Pancreas (tissue), 10 donors: ENCODE results near the gene FCHO2. TPM values are rescaled to one million over a fixed set of nuclear protein-coding genes. Genes with fewer than 3 reads are reported as not detected.

Experiments
- ATAC-seq, 4 donors: fragments of 200-7000 bp; cut with Tn5 transposase; one replicate each; pipeline versions ENCODE4 v1.8.0 to v1.9.1; 2020; ENCODE audit warnings: mild to moderate bottlenecking in 4 of 4, moderate library complexity in 4 of 4
- DNase-seq, 6 donors: peaks; one replicate each; pipeline ENCODE4 v3.0.0-alpha.2; 2020
- FAIRE-seq: peaks from 2 replicates; lab custom pipeline; 2012; peaks lifted over from hg19 to GRCh38; lab: Jason Lieb, UNC
- H3K27ac ChIP-seq, 4 donors: fragments of 200-600 bp; sonication (generic); 1 replicate in 3 of 4; 2 replicates in 1 of 4; pipeline versions ENCODE4 v1.5.0 to v1.8.0; 2020
- H3K27me3 ChIP-seq, 4 donors: fragments of 200-600 bp; one replicate each; pipeline ENCODE4 v1.8.0; 2021
- H3K36me3 ChIP-seq, 3 donors: fragments of 200-600 bp; sonication (generic) in 1 of 3; one replicate each; pipeline versions ENCODE4 v1.5.0 to v1.8.0; 2020 to 2021
- H3K4me1 ChIP-seq, 3 donors: fragments of 200-600 bp; one replicate each; pipeline ENCODE4 v1.8.0; 2021
- H3K4me3 ChIP-seq, 4 donors: fragments of 200-600 bp; sonication (generic) in 2 of 4; one replicate each; pipeline versions ENCODE4 v1.5.0 to v1.8.0; 2020 to 2021
- H3K9me3 ChIP-seq, 4 donors: fragments of 200-600 bp; one replicate each; pipeline ENCODE4 v1.8.0; 2021
- CTCF ChIP-seq, 4 donors: fragments of 200-600 bp; sonication (generic) in 3 of 4; IDR thresholded peaks; one replicate each; pipeline versions ENCODE4 v1.5.0 to v1.8.0; 2021; ENCODE audit warnings: antibody characterized with exemption in 4 of 4
- WGBS, 2 donors: extraction: QIAGEN DNeasy Blood & Tissue Kit; methylation state at CpG; one replicate each; pipeline ENCODE4 v1.1.7; 2013; 5-methylcytosine and 5-hydroxymethylcytosine counted together
- intact Hi-C, 3 donors: fragments of 100-400 bp; cut with DNase I; formaldehyde crosslinking; loops; one replicate each; pipeline versions ENCODE4 v1.11.1 to v1.14.2; 2022
- polyA plus RNA-seq, 2 donors: library from polyadenylated mRNA; stranded (reverse); fragments of 200-250 nt; gene quantifications; one replicate each; pipeline ENCODE4 v1.2.3, GENCODE V29; 2013
- total RNA-seq, 6 donors: library from RNA; stranded (reverse); fragmentation: NEBNext Ultra II Directional in 4 of 6; extraction: Animal tissue kit (Norgen Biotek cat#: 25700) in 4 of 6; gene quantifications; one replicate each; pipeline versions ENCODE4 v1.2.1 to v1.2.4, GENCODE V29; 2021 to 2023
- donor health status: healthy with polysubstance abuse.
- donor health status: DM: no; HTN: no; CAD: no; lungs with moderate emphysema.
- donor health status: DM: no; HTN: no; CAD: no.
- donor health status: control.
- donor health status: control.
- donor health status: Bipolar disorder and iron deficiency.
- donor health status: DM: yes; HTN: yes; CAD: no.
- donor health status: DM: no; HTN: no; CAD: no.
- donor health status: DM: no; HTN: no; CAD: no.
- donor health status: DM: yes; HTN: yes; CAD: no.

The FCHO2 gene
- total and polyA plus RNA-seq, 8 donors, result 4.6 to 28.1 (median 12.5) TPM

- Histone ChIP-seq H3K4me1 (peaks cover 0 to 6% (median 2%) of the 10 kb centered on the region in 3 donors), H3K27ac (no peak overlapping the region), H3K4me3 (no peak overlapping the region), H3K9me3 (no peaks in the 10 kb centered on the region), H3K27me3 (no peaks in the 10 kb centered on the region), H3K36me3 (no peaks in the 10 kb centered on the region)
- no peak for ATAC-seq
- no peak for DNase-seq
- 81 to 83% methylated on average over 2 of the region's 2 CpGs for WGBS, 2 donors
- no peak for TF ChIP-seq CTCF (IDR thresholded peaks at IDR 0.05)
- no peak for FAIRE-seq
- intact Hi-C loops, result no loop called here
These were observed 160.7 kb downstream of the FCHO2 start for GRCh38 chr5:73116506-73116905.

- WGBS, 2 donors, result 85 to 93% methylated on average over 3 of the region's 3 CpGs
- Histone ChIP-seq H3K27me3 (no peaks in the 10 kb centered on the region), H3K27ac (no peak overlapping the region), H3K9me3 (no peaks in the 10 kb centered on the region), H3K36me3 (no peaks in the 10 kb centered on the region), H3K4me1 (peaks cover 0 to 6% (median 2%) of the 10 kb centered on the region in 3 donors), H3K4me3 (no peak overlapping the region)
- DNase-seq, result no peak
- ATAC-seq, result no peak
- intact Hi-C loops, result no loop called here
- no peak for TF ChIP-seq CTCF (IDR thresholded peaks at IDR 0.05)
- no peak for FAIRE-seq
These were observed 161.4 kb downstream of the FCHO2 start for GRCh38 chr5:73117088-73117740.

- no peak for TF ChIP-seq CTCF (IDR thresholded peaks at IDR 0.05)
- FAIRE-seq (no peak), ATAC-seq (peak; percentile 15 to 57 (median 38)), DNase-seq (peak in 2 of 6 donors; percentile 4 to 31)
- peaks cover 0 to 6% (median 2%) of the 10 kb centered on the region in 3 donors for H3K4me1 ChIP-seq
- 18 to 28% methylated on average over 5 of the region's 5 CpGs for WGBS, 2 donors
- no peak overlapping the region for H3K27ac ChIP-seq
- H3K9me3 ChIP-seq, result no peaks in the 10 kb centered on the region
- H3K4me3 ChIP-seq, result no peak overlapping the region
- intact Hi-C loops, result no loop called here
- no peaks in the 10 kb centered on the region for H3K36me3 ChIP-seq
- no peaks in the 10 kb centered on the region for H3K27me3 ChIP-seq
These were observed 162.6 kb downstream of the FCHO2 start for GRCh38 chr5:73118391-73118973.

- H3K4me1 ChIP-seq, result peaks cover 0 to 6% (median 2%) of the 10 kb centered on the region in 3 donors
- intact Hi-C loops, result no loop called here
- H3K36me3 ChIP-seq, result no peaks in the 10 kb centered on the region
- FAIRE-seq, result no peak
- DNase-seq, result peak in 3 of 6 donors; percentile 24 to 31 (median 27)
- H3K4me3 ChIP-seq, result no peak overlapping the region
- peak; percentile 27 to 60 (median 55) for ATAC-seq
- no peaks in the 10 kb centered on the region for H3K27me3 ChIP-seq
- H3K9me3 ChIP-seq, result no peaks in the 10 kb centered on the region
- TF ChIP-seq CTCF (IDR thresholded peaks at IDR 0.05), result no peak
- peak overlapping the region in 1 of 4 donors; percentile 28 for H3K27ac ChIP-seq
- 75% methylated on average over 35 to 40 of the region's 40 CpGs for WGBS, 2 donors
These were observed 163.8 kb downstream of the FCHO2 start for GRCh38 chr5:73119451-73120157.
